ENCODE results near the gene REM2. TPM values are rescaled to one million over a fixed set of nuclear protein-coding genes. Genes with fewer than 3 reads are reported as not detected.

The REM2 gene
- total RNA-seq, 4 donors from 2014 or later = 0.26 to 0.66 (median 0.38) TPM

GRCh38 chr14:22922294-22922693 is 39.3 kb downstream of the REM2 start:
- DNase-seq (ENCODE audit: extremely low spot score) = no peak
- H3K36me3 ChIP-seq = peaks cover 39 to 74% (median 62%) of the 10 kb centered on the region in 4 donors
- H3K4me3 ChIP-seq = no peak overlapping the region
- peaks cover 12 to 23% (median 21%) of the 10 kb centered on the region in 4 donors for H3K4me1 ChIP-seq
- WGBS = 85% methylated on average over 2 of the region's 2 CpGs
- TF ChIP-seq, protein P1, sequence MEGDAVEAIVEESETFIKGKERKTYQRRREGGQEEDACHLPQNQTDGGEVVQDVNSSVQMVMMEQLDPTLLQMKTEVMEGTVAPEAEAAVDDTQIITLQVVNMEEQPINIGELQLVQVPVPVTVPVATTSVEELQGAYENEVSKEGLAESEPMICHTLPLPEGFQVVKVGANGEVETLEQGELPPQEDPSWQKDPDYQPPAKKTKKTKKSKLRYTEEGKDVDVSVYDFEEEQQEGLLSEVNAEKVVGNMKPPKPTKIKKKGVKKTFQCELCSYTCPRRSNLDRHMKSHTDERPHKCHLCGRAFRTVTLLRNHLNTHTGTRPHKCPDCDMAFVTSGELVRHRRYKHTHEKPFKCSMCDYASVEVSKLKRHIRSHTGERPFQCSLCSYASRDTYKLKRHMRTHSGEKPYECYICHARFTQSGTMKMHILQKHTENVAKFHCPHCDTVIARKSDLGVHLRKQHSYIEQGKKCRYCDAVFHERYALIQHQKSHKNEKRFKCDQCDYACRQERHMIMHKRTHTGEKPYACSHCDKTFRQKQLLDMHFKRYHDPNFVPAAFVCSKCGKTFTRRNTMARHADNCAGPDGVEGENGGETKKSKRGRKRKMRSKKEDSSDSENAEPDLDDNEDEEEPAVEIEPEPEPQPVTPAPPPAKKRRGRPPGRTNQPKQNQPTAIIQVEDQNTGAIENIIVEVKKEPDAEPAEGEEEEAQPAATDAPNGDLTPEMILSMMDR (IDR thresholded peaks at IDR 0.05) = no peak
- no peak for TF ChIP-seq EP300 (IDR thresholded peaks at IDR 0.05)
- TF ChIP-seq POLR2AphosphoS5 (IDR thresholded peaks at IDR 0.05) = no peak
- no peak for TF ChIP-seq POLR2A (IDR thresholded peaks at IDR 0.05; ENCODE audit: low read depth)
- no peak overlapping the region for H3K27ac ChIP-seq (replicated peaks in 1 of 4)
- H3K9me3 ChIP-seq = no peaks in the 10 kb centered on the region
- intact Hi-C loops (cut with DNase I) = loop anchor here (10.0 kb wide), 1 partner anchor 393 kb away; no protein-coding TSS in a partner anchor
- H3K27me3 ChIP-seq = no peaks in the 10 kb centered on the region

DNA sequence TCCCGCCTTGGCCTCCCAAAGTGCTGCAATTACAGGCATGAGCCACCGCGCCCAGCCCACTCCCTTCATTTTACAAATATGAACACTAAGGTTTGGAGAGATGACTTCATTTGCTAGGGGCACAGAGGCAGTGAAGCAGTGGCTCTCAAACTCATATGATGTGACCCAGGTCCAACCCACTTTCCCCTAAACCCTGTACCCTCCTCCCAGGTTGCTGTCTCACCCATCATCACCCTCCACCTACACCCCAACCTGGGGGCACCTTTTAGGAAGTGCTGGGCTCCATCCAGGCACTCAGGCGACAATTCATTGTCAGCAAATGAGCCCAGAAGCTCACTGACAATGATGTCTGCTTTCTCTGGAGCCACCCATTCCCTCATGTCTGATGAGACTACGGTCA is 40.7 kb downstream of the REM2 start:
- H3K4me3 ChIP-seq = no peak overlapping the region
- intact Hi-C loops (cut with DNase I) = loop anchor here (10.0 kb wide), 1 partner anchor 391 kb away; no protein-coding TSS in a partner anchor
- DNase-seq (ENCODE audit: extremely low spot score) = no peak
- H3K27me3 ChIP-seq = no peaks in the 10 kb centered on the region
- no peaks in the 10 kb centered on the region for H3K9me3 ChIP-seq
- H3K27ac ChIP-seq (replicated peaks in 1 of 4) = no peak overlapping the region
- WGBS = 100% methylated on average over 4 of the region's 5 CpGs
- peaks cover 17 to 26% (median 25%) of the 10 kb centered on the region in 4 donors for H3K4me1 ChIP-seq
- TF ChIP-seq, protein P1 (IDR thresholded peaks at IDR 0.05) = no peak
- TF ChIP-seq EP300 (IDR thresholded peaks at IDR 0.05) = no peak
- TF ChIP-seq POLR2AphosphoS5 (IDR thresholded peaks at IDR 0.05) = no peak
- TF ChIP-seq POLR2A (IDR thresholded peaks at IDR 0.05; ENCODE audit: low read depth) = no peak
- H3K36me3 ChIP-seq = peaks cover 39 to 76% (median 62%) of the 10 kb centered on the region in 4 donors

DNA sequence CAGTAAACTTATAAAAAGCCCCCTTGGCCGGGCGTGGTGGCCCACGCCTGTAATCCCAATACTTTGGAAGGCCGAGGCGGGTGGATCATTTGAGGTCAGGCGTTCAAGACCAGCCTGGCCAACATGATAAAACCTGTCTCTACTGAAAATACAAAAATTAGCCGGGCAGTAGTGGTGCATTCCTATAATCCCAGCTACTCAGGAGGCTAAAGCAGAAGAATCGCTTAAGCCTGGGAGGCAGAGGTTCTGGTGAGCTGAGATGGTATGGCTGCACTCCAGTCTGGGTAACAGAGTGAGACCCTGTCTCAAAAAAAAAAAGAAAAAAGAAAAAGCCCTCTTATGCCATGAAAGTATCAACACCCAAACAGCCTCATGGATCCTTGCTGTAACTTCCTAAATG is 42.5 kb downstream of the REM2 start:
- Histone ChIP-seq H3K36me3 (peaks cover 38 to 71% (median 59%) of the 10 kb centered on the region in 4 donors), H3K4me3 (no peak overlapping the region), H3K4me1 (peaks cover 13 to 28% (median 27%) of the 10 kb centered on the region in 4 donors), H3K27me3 (no peaks in the 10 kb centered on the region), H3K9me3 (no peaks in the 10 kb centered on the region), H3K27ac (replicated peaks in 1 of 4) (no peak overlapping the region)
- 91% methylated on average over 4 of the region's 8 CpGs for WGBS
- no peak for DNase-seq (ENCODE audit: extremely low spot score)
- intact Hi-C loops (cut with DNase I) = loop anchor here (10.0 kb wide), 1 partner anchor 389 kb away; no protein-coding TSS in a partner anchor
- no peak for TF ChIP-seq EP300 (IDR thresholded peaks at IDR 0.05)
- no peak for TF ChIP-seq POLR2AphosphoS5 (IDR thresholded peaks at IDR 0.05)
- no peak for TF ChIP-seq POLR2A (IDR thresholded peaks at IDR 0.05; ENCODE audit: low read depth)
- TF ChIP-seq, protein P1 (IDR thresholded peaks at IDR 0.05) = no peak

DNA sequence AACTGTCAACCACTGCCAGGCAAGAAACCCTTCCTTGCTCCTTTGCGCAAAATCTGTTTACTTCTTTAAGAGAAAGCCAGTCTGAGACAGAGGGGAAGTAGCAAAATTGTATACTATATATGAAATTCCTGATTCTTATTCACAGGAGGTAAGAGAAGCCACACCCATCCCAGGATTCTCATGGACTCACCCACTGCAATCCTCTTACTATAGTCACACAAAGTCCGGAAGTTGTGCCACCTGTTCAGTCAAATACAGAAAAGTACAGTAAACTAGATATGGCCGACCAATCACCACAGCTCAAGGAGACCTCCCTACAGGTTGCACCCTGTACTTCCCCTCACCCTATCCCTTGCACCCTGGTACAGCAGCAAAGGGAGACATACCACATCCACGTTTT is 43.3 kb downstream of the REM2 start:
- Histone ChIP-seq H3K4me1 (peaks cover 13 to 33% (median 31%) of the 10 kb centered on the region in 4 donors), H3K27me3 (no peaks in the 10 kb centered on the region), H3K36me3 (peaks cover 34 to 63% (median 51%) of the 10 kb centered on the region in 4 donors), H3K27ac (replicated peaks in 1 of 4) (no peak overlapping the region), H3K4me3 (no peak overlapping the region), H3K9me3 (no peaks in the 10 kb centered on the region)
- 82% methylated on average over 4 of the region's 4 CpGs for WGBS
- intact Hi-C loops (cut with DNase I) = loop anchor here (10.0 kb wide), 1 partner anchor 388 kb away; no protein-coding TSS in a partner anchor
- TF ChIP-seq POLR2AphosphoS5 (IDR thresholded peaks at IDR 0.05) (no peak), POLR2A (IDR thresholded peaks at IDR 0.05; ENCODE audit: low read depth) (no peak), EP300 (IDR thresholded peaks at IDR 0.05) (no peak)
- TF ChIP-seq, protein P1 (IDR thresholded peaks at IDR 0.05) = no peak
- DNase-seq (ENCODE audit: extremely low spot score) = no peak

All from esophagus muscularis mucosa (tissue), 4 donors.